Endodermal cell (in vitro differentiated cells): ENCODE data around the gene USP28. TPM values are rescaled to one million over a fixed set of nuclear protein-coding genes. Genes with fewer than 3 reads are reported as not detected.

Experiments
- DNase-seq: peaks from one replicate; pipeline ENCODE4 v3.0.0-alpha.2; 2017
- H3K27ac ChIP-seq: 2 replicates; pipeline ENCODE4 v1.5.1; 2013; ENCODE audit warnings: mild to moderate bottlenecking, low read depth, low read length, moderate library complexity
- H3K27me3 ChIP-seq: 2 replicates; pipeline ENCODE4 v1.6.1; 2013; ENCODE audit warnings: mild to moderate bottlenecking, low read length, moderate library complexity; ENCODE audit not compliant: insufficient read depth, control insufficient read depth, poor library complexity, severe bottlenecking
- H3K36me3 ChIP-seq: 2 replicates; pipeline ENCODE4 v1.7.0; 2013; ENCODE audit warnings: mild to moderate bottlenecking, low read length, moderate library complexity; ENCODE audit not compliant: control insufficient read depth, insufficient read depth
- H3K4me1 ChIP-seq: one replicate; pipeline ENCODE4 v1.7.0; 2013; ENCODE audit warnings: low read length; ENCODE audit not compliant: control insufficient read depth, insufficient read depth
- H3K4me3 ChIP-seq: 2 replicates; pipeline ENCODE4 v1.5.1; 2013; ENCODE audit warnings: mild to moderate bottlenecking, low read length, moderate library complexity
- H3K9ac ChIP-seq: 2 replicates; pipeline ENCODE4 v1.6.1; 2013; ENCODE audit warnings: mild to moderate bottlenecking, low read length, moderate library complexity; ENCODE audit not compliant: poor library complexity, severe bottlenecking; ENCODE audit errors: extremely low read depth
- H3K9me3 ChIP-seq: 2 replicates; pipeline ENCODE4 v1.6.1; 2013; ENCODE audit warnings: mild to moderate bottlenecking, low read length, moderate library complexity; ENCODE audit not compliant: control insufficient read depth
- H3K27ac Mint-ChIP-seq: 2 replicates; pipeline ENCODE4 v1.8.0; 2020; ENCODE audit warnings: mixed read lengths
- H3K27me3 Mint-ChIP-seq: 2 replicates; pipeline ENCODE4 v1.8.0; 2021; ENCODE audit warnings: mild to moderate bottlenecking, mixed read lengths; ENCODE audit not compliant: insufficient read depth
- H3K36me3 Mint-ChIP-seq: 2 replicates; pipeline ENCODE4 v1.8.0; 2020; ENCODE audit warnings: low read depth, mixed read lengths
- H3K4me1 Mint-ChIP-seq: 2 replicates; pipeline ENCODE4 v1.8.0; 2020; ENCODE audit warnings: mixed read lengths
- H3K4me3 Mint-ChIP-seq: 2 replicates; pipeline ENCODE4 v1.8.0; 2020; ENCODE audit warnings: mild to moderate bottlenecking, moderate library complexity, mixed read lengths
- H3K9me3 Mint-ChIP-seq: 2 replicates; pipeline ENCODE4 v1.8.0; 2020; ENCODE audit warnings: mild to moderate bottlenecking, mixed read lengths
- CTCF ChIP-seq: fragments of 200-600 bp; sonication (generic); conservative IDR thresholded peaks from 2 replicates; pipeline ENCODE4 v1.5.0; 2021; ENCODE audit warnings: antibody characterized with exemption, mild to moderate bottlenecking
- WGBS, 2 experiments: methylation state at CpG; one replicate each; pipeline versions ENCODE4 v1.1.5 to v1.1.7; 2013; ENCODE audit warnings: missing lambda C conversion rate in 2 of 2, mixed read lengths in 1 of 2; ENCODE audit not compliant: insufficient coverage in 1 of 2, insufficient read length in 1 of 2; 5-methylcytosine and 5-hydroxymethylcytosine counted together
- total RNA-seq, 2 donors: library from RNA; stranded (reverse); fragmentation: NEBNext Ultra II Directional in 1 of 2; extraction: Animal tissue kit (Norgen Biotek cat#: 25700) in 1 of 2; gene quantifications; 2 replicates in 1 of 2; 3 replicates in 1 of 2; pipeline ENCODE4 v1.2.1, GENCODE V29; 2021

USP28 gene
- total RNA-seq, 2 donors from 2014 or later, result 67.0 to 73.7 TPM

- TF ChIP-seq CTCF, result no peak
- no peaks in the 10 kb centered on the region for H3K36me3 ChIP-seq
- H3K4me3 ChIP-seq, result no peak overlapping the region
- Mint-ChIP-seq H3K27me3 (no peaks in the 10 kb centered on the region), H3K4me1 (peaks cover 19% of the 10 kb centered on the region), H3K36me3 (no peaks in the 10 kb centered on the region), H3K27ac (no peak overlapping the region), H3K9me3 (no peaks in the 10 kb centered on the region), H3K4me3 (no peak overlapping the region)
- peaks cover 4% of the 10 kb centered on the region for H3K4me1 ChIP-seq
- H3K27me3 ChIP-seq, result no peaks in the 10 kb centered on the region
- no peaks in the 10 kb centered on the region for H3K9me3 ChIP-seq
- peak; percentile 43 for DNase-seq
- no peak overlapping the region for H3K27ac ChIP-seq
- no peak overlapping the region for H3K9ac ChIP-seq
- 90 to 93% methylated on average over 9 of the region's 9 CpGs for WGBS, 2 experiments
Measured at GRCh38 chr11:113894421-113894996, 19.1 kb upstream of the USP28 start.

GRCh38 chr11:113888848-113889247 lies 13.5 kb upstream of the USP28 start:
- Mint-ChIP-seq H3K36me3 (no peaks in the 10 kb centered on the region), H3K4me3 (no peak overlapping the region), H3K27me3 (no peaks in the 10 kb centered on the region), H3K4me1 (peaks cover 8% of the 10 kb centered on the region), H3K9me3 (no peaks in the 10 kb centered on the region), H3K27ac (no peak overlapping the region)
- Histone ChIP-seq H3K4me3 (no peak overlapping the region), H3K9me3 (no peaks in the 10 kb centered on the region), H3K27me3 (no peaks in the 10 kb centered on the region), H3K4me1 (no peaks in the 10 kb centered on the region), H3K36me3 (no peaks in the 10 kb centered on the region), H3K9ac (no peak overlapping the region), H3K27ac (no peak overlapping the region)
- no peak for DNase-seq
- no peak for TF ChIP-seq CTCF

- Histone ChIP-seq H3K36me3 (no peaks in the 10 kb centered on the region), H3K27me3 (no peaks in the 10 kb centered on the region), H3K27ac (no peak overlapping the region), H3K9ac (no peak overlapping the region), H3K4me3 (no peak overlapping the region), H3K9me3 (no peaks in the 10 kb centered on the region), H3K4me1 (no peaks in the 10 kb centered on the region)
- no peak overlapping the region for H3K4me3 Mint-ChIP-seq
- H3K27ac Mint-ChIP-seq, result no peak overlapping the region
- H3K36me3 Mint-ChIP-seq, result no peaks in the 10 kb centered on the region
- H3K4me1 Mint-ChIP-seq, result peaks cover 8% of the 10 kb centered on the region
- WGBS, 2 experiments, result 70% methylated on average over 3 to 5 of the region's 6 CpGs
- no peak for TF ChIP-seq CTCF
- H3K27me3 Mint-ChIP-seq, result no peaks in the 10 kb centered on the region
- H3K9me3 Mint-ChIP-seq, result no peaks in the 10 kb centered on the region
- DNase-seq, result peak; percentile 47
Measured at GRCh38 chr11:113885897-113886296, 10.5 kb upstream of the USP28 start.
